Stomach (tissue), 4 donors: ENCODE data around the gene FXYD4.

Experiments
- CTCF ChIP-seq, 7 experiments: fragments of 450-650 bp in 4 of 7; fragments of 200-600 bp in 3 of 7; sonication (generic) in 3 of 7; IDR thresholded peaks; one replicate each; pipeline ENCODE4 v1.5.1; 2016 to 2019; ENCODE audit warnings: antibody characterized with exemption in 7 of 7, control low read depth in 2 of 7, mild to moderate bottlenecking in 1 of 7
- EP300 ChIP-seq: sonication (generic); formaldehyde crosslinking; IDR thresholded peaks from one replicate; pipeline ENCODE4 v1.6.1; 2017; ENCODE audit warnings: antibody characterized with exemption
- POLR2A ChIP-seq, 4 donors: fragments of 450-650 bp; IDR thresholded peaks; one replicate each; pipeline ENCODE4 v1.6.1; 2016; ENCODE audit warnings: antibody characterized with exemption in 4 of 4, control low read depth in 2 of 4, mild to moderate bottlenecking in 1 of 4, moderate library complexity in 1 of 4

- TF ChIP-seq POLR2A (IDR thresholded peaks at IDR 0.05), result no peak
- TF ChIP-seq CTCF (IDR thresholded peaks at IDR 0.05), result no peak
- TF ChIP-seq EP300, result no peak
Observed at GRCh38 chr10:43327171-43327570, 44.3 kb upstream of the FXYD4 start.
